Fibroblast of the aortic adventitia (primary cell): Measurements from ENCODE around the gene WAPL. TPM values are rescaled to one million over a fixed set of nuclear protein-coding genes. Genes with fewer than 3 reads are reported as not detected.
"Not testable (repeated sequence)": the region's sequence is repeated elsewhere in the genome, so short reads cannot be mapped to it uniquely, and the experiment has no call there.

Experiments used
- DNase-seq: peaks from one replicate; pipeline ENCODE4 v3.0.0-alpha.2; 2010; ENCODE audit warnings: low read depth
- H3K4me3 ChIP-seq: 2 replicates; pipeline ENCODE4 v1.5.1; 2011; ENCODE audit warnings: low read depth, mild to moderate bottlenecking, control low read depth, low read length, moderate library complexity
- total RNA-seq: library from RNA; depleted of rRNA; stranded (reverse); fragments of >200 nt; gene quantifications from 2 replicates; pipeline ENCODE4 v1.2.3, GENCODE V29; 2012; ENCODE audit warnings: low replicate concordance
- TF ChIP-seq, protein P1 (sequence below): IDR thresholded peaks from 2 replicates; pipeline ENCODE4 v1.5.1; 2011; ENCODE audit warnings: mild to moderate bottlenecking, low read length, control low read depth, inconsistent platforms; ENCODE audit not compliant: insufficient read depth

The WAPL gene, protein sequence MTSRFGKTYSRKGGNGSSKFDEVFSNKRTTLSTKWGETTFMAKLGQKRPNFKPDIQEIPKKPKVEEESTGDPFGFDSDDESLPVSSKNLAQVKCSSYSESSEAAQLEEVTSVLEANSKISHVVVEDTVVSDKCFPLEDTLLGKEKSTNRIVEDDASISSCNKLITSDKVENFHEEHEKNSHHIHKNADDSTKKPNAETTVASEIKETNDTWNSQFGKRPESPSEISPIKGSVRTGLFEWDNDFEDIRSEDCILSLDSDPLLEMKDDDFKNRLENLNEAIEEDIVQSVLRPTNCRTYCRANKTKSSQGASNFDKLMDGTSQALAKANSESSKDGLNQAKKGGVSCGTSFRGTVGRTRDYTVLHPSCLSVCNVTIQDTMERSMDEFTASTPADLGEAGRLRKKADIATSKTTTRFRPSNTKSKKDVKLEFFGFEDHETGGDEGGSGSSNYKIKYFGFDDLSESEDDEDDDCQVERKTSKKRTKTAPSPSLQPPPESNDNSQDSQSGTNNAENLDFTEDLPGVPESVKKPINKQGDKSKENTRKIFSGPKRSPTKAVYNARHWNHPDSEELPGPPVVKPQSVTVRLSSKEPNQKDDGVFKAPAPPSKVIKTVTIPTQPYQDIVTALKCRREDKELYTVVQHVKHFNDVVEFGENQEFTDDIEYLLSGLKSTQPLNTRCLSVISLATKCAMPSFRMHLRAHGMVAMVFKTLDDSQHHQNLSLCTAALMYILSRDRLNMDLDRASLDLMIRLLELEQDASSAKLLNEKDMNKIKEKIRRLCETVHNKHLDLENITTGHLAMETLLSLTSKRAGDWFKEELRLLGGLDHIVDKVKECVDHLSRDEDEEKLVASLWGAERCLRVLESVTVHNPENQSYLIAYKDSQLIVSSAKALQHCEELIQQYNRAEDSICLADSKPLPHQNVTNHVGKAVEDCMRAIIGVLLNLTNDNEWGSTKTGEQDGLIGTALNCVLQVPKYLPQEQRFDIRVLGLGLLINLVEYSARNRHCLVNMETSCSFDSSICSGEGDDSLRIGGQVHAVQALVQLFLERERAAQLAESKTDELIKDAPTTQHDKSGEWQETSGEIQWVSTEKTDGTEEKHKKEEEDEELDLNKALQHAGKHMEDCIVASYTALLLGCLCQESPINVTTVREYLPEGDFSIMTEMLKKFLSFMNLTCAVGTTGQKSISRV (N-terminal part only)
- total RNA-seq = 40.9 and 149 TPM in 2 replicates

GRCh38 chr10:86521678-86522509, at the start of gene WAPL:
Gene WAPL, minus strand, starts transcription at chr10:86521792. Its CDS starts 3,723 bp downstream, at chr10:86518069.
- H3K4me3 ChIP-seq = peak within 1 kb of the TSS; percentile 89
- TF ChIP-seq, protein P1, sequence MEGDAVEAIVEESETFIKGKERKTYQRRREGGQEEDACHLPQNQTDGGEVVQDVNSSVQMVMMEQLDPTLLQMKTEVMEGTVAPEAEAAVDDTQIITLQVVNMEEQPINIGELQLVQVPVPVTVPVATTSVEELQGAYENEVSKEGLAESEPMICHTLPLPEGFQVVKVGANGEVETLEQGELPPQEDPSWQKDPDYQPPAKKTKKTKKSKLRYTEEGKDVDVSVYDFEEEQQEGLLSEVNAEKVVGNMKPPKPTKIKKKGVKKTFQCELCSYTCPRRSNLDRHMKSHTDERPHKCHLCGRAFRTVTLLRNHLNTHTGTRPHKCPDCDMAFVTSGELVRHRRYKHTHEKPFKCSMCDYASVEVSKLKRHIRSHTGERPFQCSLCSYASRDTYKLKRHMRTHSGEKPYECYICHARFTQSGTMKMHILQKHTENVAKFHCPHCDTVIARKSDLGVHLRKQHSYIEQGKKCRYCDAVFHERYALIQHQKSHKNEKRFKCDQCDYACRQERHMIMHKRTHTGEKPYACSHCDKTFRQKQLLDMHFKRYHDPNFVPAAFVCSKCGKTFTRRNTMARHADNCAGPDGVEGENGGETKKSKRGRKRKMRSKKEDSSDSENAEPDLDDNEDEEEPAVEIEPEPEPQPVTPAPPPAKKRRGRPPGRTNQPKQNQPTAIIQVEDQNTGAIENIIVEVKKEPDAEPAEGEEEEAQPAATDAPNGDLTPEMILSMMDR = no peak
- DNase-seq = peak; percentile 86

DNA sequence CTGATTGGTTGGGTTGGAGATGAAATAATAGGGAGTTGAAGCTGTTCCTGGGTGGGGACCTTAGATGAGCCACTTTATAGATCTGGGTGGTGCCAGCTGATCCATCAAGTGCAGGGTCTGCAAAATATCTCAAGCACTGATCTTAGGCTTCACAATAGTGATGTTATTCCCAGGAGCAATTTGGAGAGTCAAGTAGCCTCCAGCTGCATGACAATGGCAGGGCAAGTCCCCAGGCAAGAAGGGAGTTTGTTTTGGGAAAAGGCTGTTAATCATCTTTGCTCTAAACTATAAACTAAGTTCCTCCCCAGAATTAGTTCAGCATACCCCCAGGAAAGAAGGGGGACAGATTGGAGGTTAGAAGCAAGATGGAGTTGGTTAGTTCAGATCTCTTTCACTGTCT, 47.7 kb upstream of the WAPL start:
- H3K4me3 ChIP-seq = no peak overlapping the region
- TF ChIP-seq, protein P1 = no peak
- DNase-seq = no peak

DNA sequence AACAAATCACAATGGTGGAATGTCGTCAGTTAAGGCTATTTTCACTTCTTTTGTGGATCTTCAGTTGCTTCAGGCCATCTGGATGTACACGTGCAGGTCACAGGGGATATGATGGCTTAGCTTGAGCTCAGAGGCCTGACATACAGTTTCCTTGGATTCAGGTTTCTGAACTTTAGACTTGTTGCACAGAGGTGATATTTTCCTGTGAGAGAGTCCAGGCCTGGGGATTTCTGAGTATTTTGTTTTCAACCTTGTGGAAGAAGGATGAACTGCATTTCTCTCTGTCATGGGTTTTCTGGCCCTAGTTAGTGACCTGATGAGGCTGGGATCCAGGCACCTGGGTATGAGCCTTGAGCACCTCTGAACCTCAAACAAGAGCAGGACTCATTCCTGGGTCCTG, 44.9 kb upstream of the WAPL start:
- DNase-seq, H3K4me3 ChIP-seq: not testable (repeated sequence)
- TF ChIP-seq, protein P1 = peak; percentile 10

DNA sequence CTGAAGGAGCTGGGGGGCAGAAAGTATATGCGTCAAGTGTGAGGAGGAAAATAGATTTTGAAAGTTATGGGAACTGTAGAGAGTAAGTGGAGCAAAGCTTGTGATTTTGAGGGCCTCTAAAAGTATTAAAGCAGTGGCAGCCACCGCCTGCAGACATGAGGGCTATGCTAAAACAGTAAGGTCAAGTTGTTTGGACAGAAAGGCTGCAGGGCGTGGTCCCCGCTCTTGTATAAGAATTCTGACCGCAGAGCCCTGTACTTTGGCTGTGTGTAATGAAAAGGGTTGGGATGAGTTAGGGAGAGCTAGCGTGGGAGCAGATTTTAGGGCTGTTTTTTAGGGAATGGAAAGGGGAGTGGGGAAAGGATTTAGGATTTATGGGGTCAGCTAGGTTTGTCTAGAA, 41.7 kb upstream of the WAPL start:
- DNase-seq = peak; percentile 29
- not testable (repeated sequence) for H3K4me3 ChIP-seq

GRCh38 chr10:86558695-86559094, 37.1 kb upstream of the WAPL start:
- H3K4me3 ChIP-seq = not testable (repeated sequence)
- peak; percentile 61 for DNase-seq

GRCh38 chr10:86556933-86557649, 35.5 kb upstream of the WAPL start:
- H3K4me3 ChIP-seq = no peak overlapping the region
- TF ChIP-seq, protein P1 = no peak
- no peak for DNase-seq
